ENCODE results near the gene PROX2. TPM values are rescaled to one million over a fixed set of nuclear protein-coding genes. Genes with fewer than 3 reads are reported as not detected.
A peak's percentile ranks its signal among the peaks of the same experiment; 100 is the strongest.

The PROX2 gene
- total RNA-seq, 2 experiments from 2014 or later, result 0.28 to 0.69 TPM

- H3K4me3 Mint-ChIP-seq, result no peak overlapping the region
- peaks cover 2% of the 10 kb centered on the region for H3K4me1 Mint-ChIP-seq
- ATAC-seq (ENCODE audit: low read depth) (peak; percentile 82), DNase-seq (peak; percentile 93)
- no peaks in the 10 kb centered on the region for H3K9me3 Mint-ChIP-seq
- H3K27me3 Mint-ChIP-seq, result no peaks in the 10 kb centered on the region
- H3K27ac Mint-ChIP-seq, result no peak overlapping the region
- no peaks in the 10 kb centered on the region for H3K36me3 Mint-ChIP-seq
- POLR2A ChIA-PET, result interaction anchor here (0.6 to 6.3 kb wide), 8 partner anchors 8 to 441 kb away, joined by 3 to 51 read pairs (median 4); partner anchors contain the start of gene PROX2
Measured at GRCh38 chr14:74860899-74861733, 14.8 kb downstream of the PROX2 start.

- Mint-ChIP-seq H3K27me3 (no peaks in the 10 kb centered on the region), H3K27ac (no peak overlapping the region), H3K36me3 (no peaks in the 10 kb centered on the region), H3K4me1 (peaks cover 2% of the 10 kb centered on the region), H3K4me3 (no peak overlapping the region), H3K9me3 (no peaks in the 10 kb centered on the region)
- ATAC-seq (ENCODE audit: low read depth), result no peak
- DNase-seq, result no peak
- POLR2A ChIA-PET, result interaction anchor here (1.3 to 6.3 kb wide), 3 partner anchors 16 to 46 kb away, joined by 5 to 51 read pairs (median 13); partner anchors contain the start of gene PROX2
Measured at GRCh38 chr14:74859757-74860552, 16.0 kb downstream of the PROX2 start.

GRCh38 chr14:74858022-74858421 lies 17.9 kb downstream of the PROX2 start:
- H3K27ac Mint-ChIP-seq, result no peak overlapping the region
- H3K36me3 Mint-ChIP-seq, result no peaks in the 10 kb centered on the region
- H3K4me3 Mint-ChIP-seq, result no peak overlapping the region
- H3K4me1 Mint-ChIP-seq, result peaks cover 8% of the 10 kb centered on the region
- POLR2A ChIA-PET, result no interaction called here
- H3K27me3 Mint-ChIP-seq, result no peaks in the 10 kb centered on the region
- ATAC-seq (ENCODE audit: low read depth), result no peak
- no peak for DNase-seq
- H3K9me3 Mint-ChIP-seq, result no peaks in the 10 kb centered on the region

- POLR2A ChIA-PET, result interaction anchor here (0.7 to 1.1 kb wide), 2 partner anchors 50 to 66 kb away, joined by 3 to 5 read pairs; no protein-coding TSS in a partner anchor
- no peak overlapping the region for H3K27ac Mint-ChIP-seq
Measured at GRCh38 chr14:74856366-74856765, 19.6 kb downstream of the PROX2 start.

GRCh38 chr14:74855945-74856344 lies 20.0 kb downstream of the PROX2 start:
- peaks cover 14% of the 10 kb centered on the region for H3K4me1 Mint-ChIP-seq
- ATAC-seq (ENCODE audit: low read depth), result no peak

More at GRCh38 chr14:74856366-74856765, 19.6 kb downstream of the PROX2 start:
- Mint-ChIP-seq H3K36me3 (no peaks in the 10 kb centered on the region), H3K4me3 (no peak overlapping the region), H3K27me3 (no peaks in the 10 kb centered on the region), H3K9me3 (no peaks in the 10 kb centered on the region), H3K4me1 (peaks cover 14% of the 10 kb centered on the region)
- DNase-seq (no peak), ATAC-seq (ENCODE audit: low read depth) (no peak)

GRCh38 chr14:74855021-74855420 lies 20.9 kb downstream of the PROX2 start:
- Mint-ChIP-seq H3K27me3 (no peaks in the 10 kb centered on the region), H3K9me3 (no peaks in the 10 kb centered on the region), H3K4me1 (peaks cover 14% of the 10 kb centered on the region), H3K36me3 (no peaks in the 10 kb centered on the region), H3K27ac (no peak overlapping the region), H3K4me3 (no peak overlapping the region)
- ATAC-seq (ENCODE audit: low read depth) (no peak), DNase-seq (no peak)
- POLR2A ChIA-PET, result interaction anchor here (1.2 kb wide), 1 partner anchor 47 kb away, joined by 3 read pairs; no protein-coding TSS in a partner anchor

More at GRCh38 chr14:74855945-74856344, 20.0 kb downstream of the PROX2 start:
- H3K27ac Mint-ChIP-seq, result no peak overlapping the region
- no peak for DNase-seq
- H3K9me3 Mint-ChIP-seq, result no peaks in the 10 kb centered on the region
- no peaks in the 10 kb centered on the region for H3K27me3 Mint-ChIP-seq
- POLR2A ChIA-PET, result interaction anchor here (0.7 to 1.2 kb wide), 3 partner anchors 46 to 67 kb away, joined by 3 to 5 read pairs (median 3); no protein-coding TSS in a partner anchor
- H3K36me3 Mint-ChIP-seq, result no peaks in the 10 kb centered on the region
- H3K4me3 Mint-ChIP-seq, result no peak overlapping the region

- H3K36me3 Mint-ChIP-seq, result no peaks in the 10 kb centered on the region
- no peak overlapping the region for H3K4me3 Mint-ChIP-seq
- H3K27me3 Mint-ChIP-seq, result peaks cover 2% of the 10 kb centered on the region
- H3K9me3 Mint-ChIP-seq, result no peaks in the 10 kb centered on the region
- POLR2A ChIA-PET, result interaction anchor here (1.0 to 1.3 kb wide), 3 partner anchors 8 to 52 kb away, joined by 3 to 4 read pairs (median 3); no protein-coding TSS in a partner anchor
- ATAC-seq (ENCODE audit: low read depth) (no peak), DNase-seq (no peak)
- H3K4me1 Mint-ChIP-seq, result peaks cover 14% of the 10 kb centered on the region
- no peak overlapping the region for H3K27ac Mint-ChIP-seq
Measured at GRCh38 chr14:74853581-74853980, 22.4 kb downstream of the PROX2 start.

- DNase-seq, result no peak
- Mint-ChIP-seq H3K27ac (peak overlapping the region; percentile 18), H3K4me1 (peaks cover 14% of the 10 kb centered on the region), H3K36me3 (no peaks in the 10 kb centered on the region), H3K27me3 (peaks cover 2% of the 10 kb centered on the region), H3K4me3 (no peak overlapping the region), H3K9me3 (no peaks in the 10 kb centered on the region)
- POLR2A ChIA-PET, result interaction anchor here (0.6 to 1.3 kb wide), 4 partner anchors 9 to 53 kb away, joined by 3 to 4 read pairs (median 3); no protein-coding TSS in a partner anchor
- peak; percentile 34 for ATAC-seq (ENCODE audit: low read depth)
Measured at GRCh38 chr14:74852922-74853530, 22.9 kb downstream of the PROX2 start.

- ATAC-seq (ENCODE audit: low read depth), result no peak
- H3K4me3 Mint-ChIP-seq, result no peak overlapping the region
- no peaks in the 10 kb centered on the region for H3K9me3 Mint-ChIP-seq
- H3K36me3 Mint-ChIP-seq, result no peaks in the 10 kb centered on the region
- no peak for DNase-seq
- no peak overlapping the region for H3K27ac Mint-ChIP-seq
- POLR2A ChIA-PET, result interaction anchor here (0.7 to 1.1 kb wide), 2 partner anchors 10 to 22 kb away, joined by 3 to 7 read pairs; no protein-coding TSS in a partner anchor
- H3K27me3 Mint-ChIP-seq, result peaks cover 2% of the 10 kb centered on the region
- peaks cover 10% of the 10 kb centered on the region for H3K4me1 Mint-ChIP-seq
Measured at GRCh38 chr14:74848768-74849167, 27.2 kb downstream of the PROX2 start.

GRCh38 chr14:74846968-74847665 lies 28.8 kb downstream of the PROX2 start:
- no peak for ATAC-seq (ENCODE audit: low read depth)
- Mint-ChIP-seq H3K9me3 (no peaks in the 10 kb centered on the region), H3K36me3 (no peaks in the 10 kb centered on the region), H3K4me3 (no peak overlapping the region), H3K27ac (no peak overlapping the region), H3K27me3 (peaks cover 2% of the 10 kb centered on the region), H3K4me1 (peaks cover 4% of the 10 kb centered on the region)
- no peak for DNase-seq
- POLR2A ChIA-PET, result no interaction called here

- no peak for DNase-seq
- no peaks in the 10 kb centered on the region for H3K36me3 Mint-ChIP-seq
- ATAC-seq (ENCODE audit: low read depth), result no peak
- H3K9me3 Mint-ChIP-seq, result no peaks in the 10 kb centered on the region
- H3K27me3 Mint-ChIP-seq, result peaks cover 2% of the 10 kb centered on the region
- peaks cover 12% of the 10 kb centered on the region for H3K4me1 Mint-ChIP-seq
- H3K4me3 Mint-ChIP-seq, result no peak overlapping the region
- H3K27ac Mint-ChIP-seq, result no peak overlapping the region
- POLR2A ChIA-PET, result no interaction called here
Measured at GRCh38 chr14:74846168-74846567, 29.8 kb downstream of the PROX2 start.

GRCh38 chr14:74843653-74844052 lies 32.3 kb downstream of the PROX2 start:
- POLR2A ChIA-PET, result no interaction called here
- ATAC-seq (ENCODE audit: low read depth), result no peak
- H3K27me3 Mint-ChIP-seq, result no peaks in the 10 kb centered on the region

More at GRCh38 chr14:74843653-74844052, 32.3 kb downstream of the PROX2 start:
- peaks cover 7% of the 10 kb centered on the region for H3K36me3 Mint-ChIP-seq
- no peak for DNase-seq
- peaks cover 26% of the 10 kb centered on the region for H3K4me1 Mint-ChIP-seq
- H3K4me3 Mint-ChIP-seq, result no peak overlapping the region
- H3K9me3 Mint-ChIP-seq, result no peaks in the 10 kb centered on the region
- no peak overlapping the region for H3K27ac Mint-ChIP-seq

Measured in activated naive CD8-positive, alpha-beta T cell treated with anti-CD3 and anti-CD28 coated beads, Interleukin-2, amount 10 ng/mL, durations not matched to agents 7 days and 5 days (primary cell).